HepG2 (cell line): ENCODE results near the gene APOA1. TPM values are rescaled to one million over a fixed set of nuclear protein-coding genes. Genes with fewer than 3 reads are reported as not detected.

Experiments used
- GZF1 ChIP-seq: sonication (generic); formaldehyde crosslinking; IDR thresholded peaks from 2 replicates; pipeline ENCODE4 v1.5.1; 2020; ENCODE audit warnings: mild to moderate bottlenecking, missing genetic modification reagents
- HMGXB3 ChIP-seq: sonication (generic); formaldehyde crosslinking; IDR thresholded peaks from 2 replicates; pipeline ENCODE4 v1.4.0; 2020; ENCODE audit warnings: missing genetic modification reagents, borderline replicate concordance
- HNF4G ChIP-seq, 2 experiments: sonication (generic) in 1 of 2; formaldehyde crosslinking in 1 of 2; IDR thresholded peaks; 2 replicates each; pipeline versions ENCODE4 v1.4.0 to v1.6.1; 2011 to 2020; ENCODE audit warnings: borderline replicate concordance in 2 of 2, low read depth in 2 of 2, mild to moderate bottlenecking in 2 of 2, low read length in 1 of 2, missing genetic modification reagents in 1 of 2, moderate library complexity in 1 of 2
- KDM2A ChIP-seq: sonication (generic); formaldehyde crosslinking; IDR thresholded peaks from 2 replicates; pipeline ENCODE4 v1.4.0; 2020; ENCODE audit warnings: low read depth, missing genetic modification reagents, borderline replicate concordance
- MLXIP ChIP-seq: sonication (generic); formaldehyde crosslinking; IDR thresholded peaks from 2 replicates; pipeline ENCODE4 v1.9.0; 2021; ENCODE audit warnings: missing genetic modification reagents, borderline replicate concordance
- NFAT5 ChIP-seq: sonication (generic); formaldehyde crosslinking; IDR thresholded peaks from 2 replicates; pipeline ENCODE4 v1.4.0; 2020; ENCODE audit warnings: missing genetic modification reagents
- TCF12 ChIP-seq, 2 experiments: fragments of 450-650 bp in 1 of 2; sonication (generic) in 1 of 2; formaldehyde crosslinking in 1 of 2; IDR thresholded peaks; 2 replicates each; pipeline versions ENCODE4 v1.6.1 to v1.8.0; 2017 to 2022; ENCODE audit warnings: antibody characterized with exemption in 1 of 2, mild to moderate bottlenecking in 1 of 2, missing genetic modification reagents in 1 of 2, moderate library complexity in 1 of 2
- ZNF205 ChIP-seq: IDR thresholded peaks from 2 replicates; pipeline ENCODE4 v1.6.1; 2018; ENCODE audit warnings: missing biosample characterization, missing genetic modification reagents
- ZNF30 ChIP-seq: sonication (generic); formaldehyde crosslinking; IDR thresholded peaks from 2 replicates; pipeline ENCODE4 v1.5.0; 2020; ENCODE audit warnings: mild to moderate bottlenecking, missing genetic modification reagents
- ZNF44 ChIP-seq: sonication (generic); formaldehyde crosslinking; IDR thresholded peaks from 2 replicates; pipeline ENCODE4 v1.5.1; 2020; ENCODE audit warnings: mild to moderate bottlenecking, missing genetic modification reagents
- ZNF773 ChIP-seq: sonication (generic); formaldehyde crosslinking; IDR thresholded peaks from 2 replicates; pipeline ENCODE4 v1.4.0; 2020; ENCODE audit warnings: missing genetic modification reagents, borderline replicate concordance
- ZNF781 ChIP-seq: sonication (generic); formaldehyde crosslinking; IDR thresholded peaks from 2 replicates; pipeline ENCODE4 v1.5.1; 2020; ENCODE audit warnings: borderline replicate concordance, mild to moderate bottlenecking, missing genetic modification reagents; ENCODE audit errors: not compliant biosample characterization
- ZSCAN21 ChIP-seq: sonication (generic); formaldehyde crosslinking; IDR thresholded peaks from 2 replicates; pipeline ENCODE4 v1.8.0; 2022; ENCODE audit warnings: mild to moderate bottlenecking, missing genetic modification reagents, moderate library complexity, borderline replicate concordance
- polyA plus RNA-seq, 8 experiments: library from polyadenylated mRNA; depleted of rRNA in 3 of 8; stranded (reverse) in 7 of 8; unstranded in 1 of 8; fragments of >200 nt; fragmentation: Illumina TruSeq in 4 of 8; extraction: Trizol in 4 of 8; gene quantifications; 2 replicates each; pipeline versions ENCODE4 v1.2.1 to v1.2.3, GENCODE V29; 2011 to 2016; ENCODE audit warnings: low read depth in 4 of 8, missing spikeins in 1 of 8, mixed read lengths in 1 of 8; ENCODE audit not compliant: insufficient read depth in 1 of 8
- total RNA-seq, 5 experiments: library from RNA; depleted of rRNA; stranded (reverse); fragments of >200 nt; fragmentation: Illumina TruSeq; extraction: Trizol; gene quantifications; 2 replicates each; pipeline ENCODE4 v1.2.3, GENCODE V29; 2016; ENCODE audit warnings: low read depth in 1 of 5

Gene APOA1
- total and polyA plus RNA-seq, 2 of the 13 experiments (the other 11 are each of a cell fraction or from before 2014, with no cell fraction given): 1,973 to 5,485 TPM

GRCh38 chr11:116832350-116833290 is 4.8 kb downstream of the APOA1 start (continued):
- peak; percentile 95 for TF ChIP-seq HMGXB3 (CRISPR knock-in tag)
- peak; percentile 96 for TF ChIP-seq HNF4G (IDR thresholded peaks at IDR 0.05; ENCODE audit: borderline replicate concordance, low read depth, low read length)
- TF ChIP-seq HNF4G (CRISPR knock-in tag; IDR thresholded peaks at IDR 0.05; ENCODE audit: borderline replicate concordance, low read depth): peak; percentile 99
- TF ChIP-seq TCF12 (IDR thresholded peaks at IDR 0.05): no peak
- TF ChIP-seq TCF12 (CRISPR knock-in tag; IDR thresholded peaks at IDR 0.05): peak; percentile 95
- TF ChIP-seq KDM2A (CRISPR knock-in tag): peak; percentile 80
- no peak for TF ChIP-seq GZF1 (CRISPR knock-in tag)
- TF ChIP-seq MLXIP (CRISPR knock-in tag): 0 out of 2 replicates have a peak, but pooled peaks have one; percentile 46
- no peak; the same call in 1 of the 2 replicates for TF ChIP-seq ZNF773
- no peak for TF ChIP-seq ZNF44 (CRISPR knock-in tag)
- TF ChIP-seq NFAT5 (CRISPR knock-in tag): 0 out of 2 replicates have a peak, but pooled peaks have one; percentile 42
- TF ChIP-seq ZNF205 (CRISPR knock-in tag): peak; percentile 90; the same call in 1 of the 2 replicates
- TF ChIP-seq ZNF30: no peak
- TF ChIP-seq ZSCAN21 (CRISPR knock-in tag): peak; percentile 89; the same call in 1 of the 2 replicates
- TF ChIP-seq ZNF781: no peak
